ENCODE measurements around the gene ATP9A.

DNA sequence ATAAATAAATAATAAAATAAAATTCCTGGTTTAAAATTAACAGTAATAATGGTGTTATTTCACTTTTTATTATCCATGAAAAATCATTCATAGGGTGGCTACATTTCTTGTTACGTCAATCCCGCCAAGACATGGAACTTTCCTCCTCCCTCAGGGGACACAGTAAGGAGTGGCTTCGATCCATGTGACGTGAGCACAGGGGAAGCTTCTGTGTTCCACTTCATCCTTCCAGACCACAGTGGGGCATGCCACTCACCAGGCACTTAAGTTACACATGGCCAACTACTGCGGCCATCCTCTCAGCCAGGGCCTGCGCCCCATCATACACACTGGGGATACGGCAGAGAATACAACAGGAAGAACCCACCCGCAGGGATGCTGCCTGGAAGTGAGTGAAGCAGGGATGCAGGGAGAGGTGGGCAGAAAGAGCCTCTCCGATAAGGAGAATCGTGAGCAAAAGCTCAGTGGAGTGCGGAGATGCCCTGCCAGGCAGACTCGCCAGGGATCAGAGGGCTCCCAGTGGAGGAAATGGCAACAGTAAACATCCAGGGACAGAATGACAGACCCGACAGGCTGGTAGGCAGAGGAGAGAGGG lies 75.3 kb downstream of the ATP9A start:
- TF ChIP-seq POLR2A (IDR thresholded peaks at IDR 0.05) (no peak), EP300 (IDR thresholded peaks at IDR 0.05) (no peak)
- TF ChIP-seq, protein P1, sequence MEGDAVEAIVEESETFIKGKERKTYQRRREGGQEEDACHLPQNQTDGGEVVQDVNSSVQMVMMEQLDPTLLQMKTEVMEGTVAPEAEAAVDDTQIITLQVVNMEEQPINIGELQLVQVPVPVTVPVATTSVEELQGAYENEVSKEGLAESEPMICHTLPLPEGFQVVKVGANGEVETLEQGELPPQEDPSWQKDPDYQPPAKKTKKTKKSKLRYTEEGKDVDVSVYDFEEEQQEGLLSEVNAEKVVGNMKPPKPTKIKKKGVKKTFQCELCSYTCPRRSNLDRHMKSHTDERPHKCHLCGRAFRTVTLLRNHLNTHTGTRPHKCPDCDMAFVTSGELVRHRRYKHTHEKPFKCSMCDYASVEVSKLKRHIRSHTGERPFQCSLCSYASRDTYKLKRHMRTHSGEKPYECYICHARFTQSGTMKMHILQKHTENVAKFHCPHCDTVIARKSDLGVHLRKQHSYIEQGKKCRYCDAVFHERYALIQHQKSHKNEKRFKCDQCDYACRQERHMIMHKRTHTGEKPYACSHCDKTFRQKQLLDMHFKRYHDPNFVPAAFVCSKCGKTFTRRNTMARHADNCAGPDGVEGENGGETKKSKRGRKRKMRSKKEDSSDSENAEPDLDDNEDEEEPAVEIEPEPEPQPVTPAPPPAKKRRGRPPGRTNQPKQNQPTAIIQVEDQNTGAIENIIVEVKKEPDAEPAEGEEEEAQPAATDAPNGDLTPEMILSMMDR (IDR thresholded peaks at IDR 0.05) = no peak

Measured in tibial nerve (tissue), 4 donors.